Measurements from ENCODE around the gene IL6ST. TPM values are rescaled to one million over a fixed set of nuclear protein-coding genes. Genes with fewer than 3 reads are reported as not detected.
"Not testable (repeated sequence)": the region's sequence is repeated elsewhere in the genome, so short reads cannot be mapped to it uniquely, and the experiment has no call there.

Gene IL6ST
- total RNA-seq, 1 donor from 2014 or later: 164 TPM

DNA sequence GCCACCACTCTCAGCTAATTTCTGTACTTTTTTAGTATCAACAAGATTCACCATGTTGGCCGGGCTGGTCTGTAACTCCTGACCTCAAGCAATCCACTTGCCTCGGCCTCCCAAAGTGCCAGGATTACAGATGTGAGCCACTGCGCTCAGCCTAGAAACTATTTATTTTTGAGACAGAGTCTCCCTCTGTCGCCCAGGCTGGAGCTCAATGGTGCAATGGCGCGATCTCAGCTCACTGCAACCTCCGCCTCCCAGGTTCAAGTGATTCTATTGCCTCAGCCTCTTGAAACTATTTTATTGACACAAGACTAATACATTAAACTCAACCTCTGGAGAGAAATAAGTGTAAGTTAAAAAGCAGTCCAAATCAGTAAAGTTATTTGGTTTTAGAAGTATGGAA lies 34.0 kb downstream of the IL6ST start:
- no peak for DNase-seq

DNA sequence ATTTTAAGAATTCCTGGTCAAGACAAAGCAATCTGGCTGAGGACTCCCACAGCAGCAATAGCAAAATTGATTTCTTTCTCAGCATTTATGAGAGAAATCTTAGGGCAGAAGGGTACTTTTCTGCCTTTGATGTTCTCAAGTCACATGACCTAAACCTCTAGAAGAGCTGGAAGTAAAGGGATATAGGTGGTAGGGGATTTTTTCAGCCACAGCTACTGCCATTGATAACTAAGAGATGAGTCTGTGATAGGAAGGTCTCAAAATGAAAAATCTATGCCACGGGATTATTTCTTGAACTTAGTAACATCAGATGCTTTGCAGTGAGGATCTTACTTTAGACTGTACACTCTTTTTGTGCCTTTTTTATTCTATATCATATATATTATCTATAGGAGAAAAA lies 35.6 kb downstream of the IL6ST start:
- no peak for DNase-seq

DNA sequence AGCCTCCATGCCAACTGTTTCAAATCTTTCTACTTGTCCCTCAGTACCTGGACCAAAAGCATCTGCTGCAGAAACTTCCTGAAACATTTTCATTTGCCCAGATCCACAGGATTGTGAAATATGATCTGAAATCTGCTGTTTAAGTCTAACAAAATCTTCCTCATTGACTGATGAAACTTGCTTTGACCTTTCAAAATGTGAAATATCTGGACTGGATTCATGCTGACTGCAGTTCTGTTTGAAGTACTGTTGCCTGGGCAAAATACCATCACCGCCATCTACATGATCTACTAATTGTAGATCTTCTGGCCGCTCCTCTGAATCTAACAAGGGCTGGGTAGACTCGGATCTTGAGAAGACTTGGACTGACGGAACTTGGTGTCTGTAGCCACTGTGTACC lies 53.6 kb downstream of the IL6ST start:
- not testable (repeated sequence) for DNase-seq

- not testable (repeated sequence) for DNase-seq
Measured at GRCh38 chr5:55937598-55937997, 57.2 kb downstream of the IL6ST start.

DNA sequence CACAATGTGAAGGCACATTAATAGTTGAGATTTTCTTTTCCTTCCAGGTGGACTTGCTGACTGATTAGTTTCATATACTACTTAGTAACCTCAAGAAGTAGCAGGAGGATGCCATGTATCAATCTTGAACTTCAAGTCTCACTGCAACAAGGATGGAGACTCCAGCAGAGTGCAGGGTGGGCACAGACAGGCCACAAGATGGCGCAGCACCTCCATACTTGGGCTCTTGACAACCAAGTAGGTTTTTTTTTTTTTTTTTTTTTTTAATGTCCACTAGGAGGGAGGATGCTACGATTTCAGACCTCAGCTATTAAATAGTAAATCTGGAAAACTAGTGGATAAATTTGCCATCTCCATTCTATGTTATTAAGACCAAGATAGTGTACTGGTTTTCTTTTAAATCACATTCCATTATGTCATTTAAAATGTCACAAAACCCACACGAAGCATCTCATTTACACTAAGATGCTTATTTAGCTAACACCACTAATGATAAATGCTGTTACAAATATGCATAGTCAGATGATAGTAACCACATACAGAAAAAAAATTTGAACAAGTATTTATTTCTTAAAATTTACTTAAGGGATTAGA lies 58.6 kb downstream of the IL6ST start:
- peak; percentile 78 for DNase-seq

DNA sequence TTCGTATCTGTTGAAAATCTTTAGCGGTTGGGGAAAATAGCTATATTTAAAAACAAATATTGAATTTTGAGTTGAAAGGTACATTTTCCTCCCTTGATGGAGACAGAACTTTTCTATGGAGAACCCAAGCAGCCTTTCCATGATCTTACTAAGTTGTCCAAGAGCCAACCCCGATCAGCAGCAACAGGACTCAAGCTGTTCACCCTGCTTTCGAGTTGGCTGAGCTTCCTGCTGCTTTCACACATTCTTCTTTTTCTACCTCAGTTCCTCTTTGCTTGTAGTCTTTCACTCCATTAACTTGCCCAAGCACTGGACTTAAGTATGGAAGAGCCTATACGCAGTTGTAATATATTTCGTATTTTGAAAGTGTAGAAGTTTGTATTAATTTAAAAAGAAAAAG lies 59.4 kb downstream of the IL6ST start:
- DNase-seq: no peak

DNA sequence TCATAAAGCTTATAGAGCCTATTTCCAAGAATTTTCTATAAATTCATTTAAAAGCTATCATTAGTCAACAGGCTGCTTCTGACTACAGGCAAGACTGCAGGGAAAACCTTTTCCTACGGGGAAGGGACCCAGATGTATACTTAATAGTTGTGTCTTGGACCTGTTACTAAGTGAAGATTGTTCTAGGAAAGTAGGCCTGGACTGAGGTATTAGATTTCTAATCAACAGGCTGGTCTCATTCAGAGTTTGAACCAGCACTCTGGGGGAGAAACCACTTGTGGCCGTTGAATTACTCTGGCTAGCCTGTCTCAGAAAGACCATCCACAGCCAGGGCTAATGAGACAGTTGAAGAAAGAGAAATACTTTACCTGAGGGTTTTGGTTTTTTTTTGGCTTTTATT lies 60.0 kb downstream of the IL6ST start:
- no peak for DNase-seq

- DNase-seq: no peak
Measured at GRCh38 chr5:55934115-55934613, 60.6 kb downstream of the IL6ST start.

- no peak for DNase-seq
Measured at GRCh38 chr5:55933377-55934114, 61.2 kb downstream of the IL6ST start.

DNA sequence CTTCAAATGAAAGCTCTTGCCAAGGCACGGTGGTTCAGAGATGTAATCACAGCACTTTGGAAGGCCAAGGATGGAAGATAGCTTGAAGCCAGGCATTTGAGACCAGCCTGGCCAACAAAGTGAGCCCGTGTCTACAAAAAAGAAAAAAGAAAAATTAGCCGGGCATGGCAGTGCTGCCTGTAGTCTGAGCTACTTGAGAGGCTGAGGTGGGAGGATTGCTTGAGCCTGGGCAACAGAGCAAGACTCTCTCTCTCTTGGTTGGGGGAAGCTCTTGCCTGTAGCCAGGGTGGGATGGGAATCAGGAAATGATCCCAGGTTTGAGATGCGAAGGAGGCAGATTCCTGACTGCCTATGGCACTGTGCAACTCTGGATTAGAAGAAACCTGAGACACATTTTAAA lies 62.1 kb downstream of the IL6ST start:
- no peak for DNase-seq

GRCh38 chr5:55929020-55929799 lies 65.6 kb downstream of the IL6ST start:
- no peak for DNase-seq

- DNase-seq: no peak
Measured at GRCh38 chr5:55927861-55928655, 66.7 kb downstream of the IL6ST start.

DNA sequence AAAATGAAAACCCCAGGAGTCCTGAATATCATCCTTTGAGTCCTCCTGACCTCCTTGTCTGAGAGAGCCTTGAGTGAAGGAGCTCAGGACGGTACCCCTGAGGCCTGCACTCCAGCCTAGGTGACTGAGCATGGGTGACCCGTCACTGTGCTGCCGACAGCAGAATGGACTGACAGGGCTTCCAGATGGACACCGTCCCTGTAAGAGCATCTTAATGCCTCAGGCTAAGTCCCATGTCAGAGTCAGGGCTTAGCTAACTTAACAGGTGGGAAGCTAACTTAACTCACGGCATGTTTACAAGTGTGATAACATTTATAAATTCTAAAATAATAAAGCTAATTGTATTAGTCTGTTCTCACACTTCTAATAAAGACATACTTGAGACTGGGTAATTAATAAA lies 68.3 kb downstream of the IL6ST start:
- no peak for DNase-seq

GRCh38 chr5:55925712-55926111 lies 69.1 kb downstream of the IL6ST start:
- DNase-seq: no peak

GRCh38 chr5:55925181-55925580 lies 69.6 kb downstream of the IL6ST start:
- no peak for DNase-seq

DNA sequence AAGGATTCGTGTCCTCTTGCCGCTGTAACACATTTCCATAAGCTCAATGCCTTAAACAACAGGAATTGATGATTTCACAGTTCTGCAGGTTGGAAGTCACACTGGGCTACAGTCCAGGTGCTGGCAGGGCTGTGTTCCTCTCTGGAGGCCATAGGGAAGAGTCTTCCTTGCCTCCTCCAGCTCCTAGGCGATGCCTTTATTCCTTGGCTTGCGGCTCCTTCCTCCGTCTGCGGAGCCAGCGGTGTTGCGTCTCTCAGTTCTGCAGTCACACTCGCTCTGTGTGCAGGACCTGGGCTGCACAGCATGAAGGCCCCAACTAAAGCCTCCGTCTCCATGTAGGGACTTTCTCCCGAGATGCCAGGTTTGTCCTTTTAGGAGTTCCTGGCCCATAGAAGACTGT lies 70.0 kb downstream of the IL6ST start:
- DNase-seq: no peak

- DNase-seq: no peak
Measured at GRCh38 chr5:55923865-55924500, 70.8 kb downstream of the IL6ST start.

- DNase-seq: no peak
Measured at GRCh38 chr5:55923177-55923771, 71.5 kb downstream of the IL6ST start.

- DNase-seq: no peak
Measured at GRCh38 chr5:55921617-55922016, 73.1 kb downstream of the IL6ST start.

GRCh38 chr5:55920784-55921183 lies 74.0 kb downstream of the IL6ST start:
- DNase-seq: no peak

DNA sequence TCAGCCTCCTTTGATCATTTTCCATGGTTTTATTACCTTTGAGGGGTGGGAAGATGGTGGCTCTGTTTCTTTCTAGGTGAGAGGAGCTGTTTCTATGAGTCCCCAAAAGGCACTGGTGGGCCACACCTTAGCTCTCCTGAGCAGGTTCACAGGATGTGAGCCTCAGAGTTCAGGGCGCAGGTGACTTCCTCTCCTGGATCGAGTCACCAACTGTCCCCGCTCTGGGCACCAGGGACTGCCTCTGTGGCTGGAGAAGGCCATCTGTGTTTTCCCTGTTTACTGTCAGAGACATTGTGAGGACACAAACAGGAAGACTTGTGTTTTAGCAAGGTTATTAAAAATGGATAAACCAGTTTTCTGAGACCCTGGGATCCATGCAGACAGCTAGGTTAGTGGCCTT lies 75.1 kb downstream of the IL6ST start:
- DNase-seq: no peak

Data from skin of body (tissue), 2 donors.